Astrocyte of the cerebellum (primary cell): ENCODE data around the gene TNS1.

Experiments used
- DNase-seq: peaks from one replicate; pipeline ENCODE4 v3.0.0-alpha.2; 2011; ENCODE audit warnings: low read depth
- H3K4me3 ChIP-seq: 2 replicates; pipeline ENCODE4 v1.5.1; 2011; ENCODE audit warnings: mild to moderate bottlenecking, low read depth, low read length, moderate library complexity
- CTCF ChIP-seq: IDR thresholded peaks from 2 replicates; pipeline ENCODE4 v1.5.1; 2012; ENCODE audit warnings: low read length, low read depth, moderate library complexity, mild to moderate bottlenecking; ENCODE audit errors: missing control alignments
- in situ Hi-C: cut with HindIII; loops from 2 replicates; pipeline ENCODE4 v1.10.0; 2017; ENCODE audit warnings: low sequenced_read_pairs

TNS1 gene

GRCh38 chr2:218011653-218012040 is 8.9 kb upstream of the TNS1 start:
- no peak overlapping the region for H3K4me3 ChIP-seq
- TF ChIP-seq CTCF, result no peak
- in situ Hi-C loops, result no loop called here
- DNase-seq, result no peak

GRCh38 chr2:218010984-218011652 is 8.3 kb upstream of the TNS1 start:
- no peak for DNase-seq
- in situ Hi-C loops, result no loop called here
- H3K4me3 ChIP-seq, result no peak overlapping the region
- TF ChIP-seq CTCF, result no peak

- peak; percentile 63 for TF ChIP-seq CTCF
- in situ Hi-C loops, result no loop called here
- DNase-seq, result no peak
- H3K4me3 ChIP-seq, result peak overlapping the region; percentile 45
Measured at GRCh38 chr2:218010140-218010983, 7.6 kb upstream of the TNS1 start.

GRCh38 chr2:218009765-218010139 is 7.0 kb upstream of the TNS1 start:
- H3K4me3 ChIP-seq, result peak overlapping the region; percentile 45
- no peak for TF ChIP-seq CTCF
- no peak for DNase-seq
- in situ Hi-C loops, result no loop called here

- DNase-seq, result no peak
- in situ Hi-C loops, result no loop called here
- TF ChIP-seq CTCF, result no peak
- H3K4me3 ChIP-seq, result peak overlapping the region; percentile 45
Measured at GRCh38 chr2:218009231-218009630, 6.4 kb upstream of the TNS1 start.

GRCh38 chr2:218008060-218009040 is 5.6 kb upstream of the TNS1 start:
- no peak overlapping the region for H3K4me3 ChIP-seq
- DNase-seq, result no peak
- TF ChIP-seq CTCF, result no peak
- in situ Hi-C loops, result no loop called here
